Right forelimb (tissue), 1 donor: ENCODE results near the gene GFAP.

Experiments used
- DNase-seq: peaks from one replicate; pipeline ENCODE4 v3.0.0-alpha.2; 2018

GFAP gene

DNA sequence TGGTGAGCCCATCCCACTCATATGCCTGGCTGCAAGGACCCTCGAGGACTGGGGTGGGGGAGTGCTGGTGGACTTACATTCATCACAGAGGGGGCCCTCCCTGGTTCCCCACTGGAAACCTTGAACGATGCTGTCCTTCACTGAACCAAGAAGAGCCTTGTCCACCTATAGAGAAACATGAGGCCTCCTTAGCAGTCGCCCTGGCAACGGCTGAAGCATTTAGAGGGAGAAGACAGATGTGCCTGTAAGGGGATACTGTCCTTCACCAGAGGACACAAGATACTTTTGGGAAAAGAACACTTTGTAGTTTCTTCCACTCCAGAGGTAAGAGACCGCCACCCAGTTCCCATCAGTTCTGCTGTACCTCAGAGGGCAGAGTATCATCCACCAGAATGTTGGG, 61.1 kb downstream of the GFAP start:
- no peak for DNase-seq
